HG02642 (cell line): Measurements from ENCODE around the gene DUS3L.
A peak's percentile ranks its signal among the peaks of the same experiment; 100 is the strongest.

Experiments used
- ATAC-seq: cut with Tn5 transposase; IDR thresholded peaks from one replicate; pipeline ENCODE4 v1.9.1; 2021; ENCODE audit warnings: mild to moderate bottlenecking; ENCODE audit not compliant: unreplicated experiment, poor library complexity

DUS3L gene, protein sequence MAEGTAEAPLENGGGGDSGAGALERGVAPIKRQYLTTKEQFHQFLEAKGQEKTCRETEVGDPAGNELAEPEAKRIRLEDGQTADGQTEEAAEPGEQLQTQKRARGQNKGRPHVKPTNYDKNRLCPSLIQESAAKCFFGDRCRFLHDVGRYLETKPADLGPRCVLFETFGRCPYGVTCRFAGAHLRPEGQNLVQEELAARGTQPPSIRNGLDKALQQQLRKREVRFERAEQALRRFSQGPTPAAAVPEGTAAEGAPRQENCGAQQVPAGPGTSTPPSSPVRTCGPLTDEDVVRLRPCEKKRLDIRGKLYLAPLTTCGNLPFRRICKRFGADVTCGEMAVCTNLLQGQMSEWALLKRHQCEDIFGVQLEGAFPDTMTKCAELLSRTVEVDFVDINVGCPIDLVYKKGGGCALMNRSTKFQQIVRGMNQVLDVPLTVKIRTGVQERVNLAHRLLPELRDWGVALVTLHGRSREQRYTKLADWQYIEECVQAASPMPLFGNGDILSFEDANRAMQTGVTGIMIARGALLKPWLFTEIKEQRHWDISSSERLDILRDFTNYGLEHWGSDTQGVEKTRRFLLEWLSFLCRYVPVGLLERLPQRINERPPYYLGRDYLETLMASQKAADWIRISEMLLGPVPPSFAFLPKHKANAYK

DNA sequence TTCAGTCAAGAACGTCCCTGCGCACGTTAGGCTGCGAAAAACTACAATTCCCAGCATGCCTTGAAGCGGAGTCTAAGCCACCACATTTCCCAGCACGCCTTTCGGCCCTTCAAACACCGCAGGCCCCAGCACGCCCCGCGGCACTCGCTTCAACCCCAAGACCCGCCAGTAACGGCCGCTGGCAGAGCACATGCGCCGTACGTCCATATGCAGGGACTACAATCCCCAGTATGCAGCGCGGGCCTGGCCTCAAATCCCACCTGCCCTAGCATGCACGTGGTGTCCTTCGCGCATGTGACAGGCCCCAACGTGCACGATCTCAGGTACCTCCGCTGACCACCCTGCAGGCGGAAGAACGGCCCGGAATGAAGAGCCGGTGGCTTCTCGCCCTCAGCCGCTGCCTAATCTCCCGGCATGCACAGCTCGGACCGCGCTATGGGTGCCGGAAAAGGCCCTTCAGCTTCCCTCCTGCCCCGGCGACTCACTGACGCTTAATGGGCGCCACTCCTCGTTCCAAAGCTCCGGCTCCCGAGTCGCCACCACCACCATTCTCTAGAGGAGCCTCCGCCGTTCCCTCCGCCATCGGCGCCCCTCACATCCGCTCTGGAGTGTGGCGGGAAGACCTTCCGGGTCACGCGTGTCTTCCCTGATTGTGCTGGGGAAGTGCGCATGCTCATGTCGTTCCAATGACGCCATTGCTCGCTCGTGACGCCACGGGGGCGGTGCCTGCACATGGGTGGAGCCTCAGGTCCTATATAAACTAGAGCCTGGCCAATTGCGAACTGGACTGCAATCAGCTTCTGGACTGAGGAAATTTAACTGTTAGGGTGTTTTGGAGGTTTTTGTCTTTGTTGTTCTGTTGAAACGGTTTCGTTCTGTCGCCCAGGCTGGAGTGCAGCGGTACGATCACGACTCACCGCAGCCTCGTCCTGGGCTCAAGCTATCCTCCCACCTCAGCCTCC lies at the start of gene DUS3L:
DUS3L (minus strand) TSS at position 605 of the 962 bp plus-strand sequence; CDS start at position 583, 22 bp downstream.
- ATAC-seq = peak; percentile 92

DNA sequence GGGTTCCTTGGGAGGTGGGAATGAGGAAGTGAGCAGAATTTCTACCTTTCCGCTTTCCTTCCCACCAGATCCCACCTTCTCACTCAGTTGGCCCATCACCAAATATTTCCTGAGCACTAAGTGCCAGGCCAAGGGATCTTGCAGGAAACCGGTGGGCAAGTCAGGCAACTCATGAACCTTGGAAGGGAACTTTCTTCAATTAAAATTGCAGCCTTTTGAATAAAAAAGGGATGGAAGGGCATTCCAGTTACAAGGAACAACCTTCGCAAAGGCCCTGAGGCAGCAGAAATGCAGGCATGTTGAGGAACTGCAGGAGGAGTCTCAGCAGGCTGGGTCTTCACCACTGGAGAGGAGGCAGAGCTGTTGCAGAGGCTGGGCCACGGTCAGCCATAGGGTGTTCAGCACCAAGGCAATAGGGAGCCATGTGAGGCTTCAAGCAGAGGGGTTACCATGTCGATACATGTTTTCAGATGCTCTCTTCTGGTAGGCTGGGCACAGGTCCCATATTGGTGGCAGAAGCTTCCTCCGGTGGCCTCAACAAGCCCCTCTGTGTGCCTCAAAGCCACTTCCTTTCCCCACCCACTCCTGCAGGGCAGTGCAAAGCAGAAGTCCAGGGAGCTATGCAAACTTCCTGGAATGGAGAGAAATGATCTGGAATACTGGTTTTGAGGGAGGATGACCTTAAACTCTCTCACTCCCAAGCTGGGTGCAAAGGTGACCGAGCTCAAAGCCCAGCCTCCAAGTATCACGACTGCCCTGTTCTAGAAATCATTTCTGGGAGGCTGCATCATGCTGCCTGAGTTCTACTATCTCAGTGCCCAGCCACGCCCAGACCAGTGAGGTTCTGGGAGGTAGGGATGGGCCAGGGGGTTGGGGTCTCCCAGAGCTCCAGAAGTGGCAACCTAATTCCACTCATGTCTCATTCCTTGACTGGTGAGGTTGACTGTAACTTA lies 48.4 kb upstream of the DUS3L start, which contains the start of gene FUT6:
FUT6 (minus strand) TSS at position 638 of the 953 bp plus-strand sequence. CDS start 7,135 bp downstream, outside the sequence.
- no peak for ATAC-seq

DNA sequence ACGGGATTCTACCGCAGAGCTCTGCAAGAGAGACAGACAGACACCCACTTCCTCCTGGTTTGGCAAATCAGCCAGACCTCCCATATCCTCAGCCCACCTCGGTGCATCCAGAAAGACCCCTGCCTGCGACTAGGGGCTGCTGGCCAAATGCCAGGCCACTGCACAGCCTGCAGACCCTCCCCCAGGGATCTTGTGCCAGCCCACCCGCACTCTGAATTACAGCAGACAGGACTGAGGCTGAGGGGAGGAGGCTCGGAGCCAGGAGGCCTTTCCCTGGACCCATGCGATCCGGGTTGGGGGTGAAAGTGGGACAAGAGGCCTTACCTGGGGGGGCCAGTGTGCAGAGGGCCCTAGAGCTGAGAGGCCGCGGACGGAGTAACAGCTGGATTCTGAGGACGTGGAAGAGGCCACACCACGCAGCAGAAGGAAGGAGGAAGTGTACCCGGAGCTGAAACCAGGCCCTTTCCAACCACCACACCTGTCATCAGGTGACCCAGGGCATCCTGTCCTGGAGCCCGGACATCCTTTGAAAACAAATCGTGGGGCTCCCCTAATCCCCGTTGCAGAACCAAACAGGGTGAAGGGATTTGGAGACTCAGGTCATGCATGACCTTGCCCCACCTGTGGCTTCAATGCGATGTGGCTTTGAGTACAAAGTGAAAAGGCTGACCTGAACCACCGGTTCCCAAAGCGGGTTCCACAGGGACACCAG lies 47.5 kb upstream of the DUS3L start:
- no peak for ATAC-seq

DNA sequence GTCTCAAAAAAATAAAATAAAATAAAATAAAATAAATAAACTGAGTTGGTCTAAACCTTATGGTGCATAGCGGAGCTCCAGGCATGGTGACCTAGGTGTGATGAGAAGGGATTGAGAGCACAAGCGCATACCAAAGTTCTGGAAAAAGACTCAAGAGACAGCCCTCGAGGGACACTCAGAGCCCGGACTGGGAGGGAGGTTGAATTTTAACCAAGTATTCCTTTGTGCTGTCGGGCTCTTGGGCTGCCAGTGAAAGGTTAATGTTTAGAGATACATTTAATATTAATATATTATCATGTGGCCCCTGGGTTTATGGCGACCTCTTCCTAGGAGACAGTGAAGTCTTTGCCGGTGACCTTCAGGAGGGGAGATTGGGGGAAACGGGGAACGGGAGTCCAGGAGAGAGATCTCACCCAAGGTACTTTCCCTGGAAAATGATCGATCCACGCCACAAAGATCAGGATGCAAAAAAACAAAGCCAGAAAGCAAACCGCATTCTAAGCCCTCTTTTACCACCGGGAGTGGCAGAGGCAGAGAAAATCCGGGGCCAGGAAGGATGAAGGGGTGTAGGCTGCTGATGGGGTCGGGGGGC lies 46.9 kb upstream of the DUS3L start:
- no peak for ATAC-seq

DNA sequence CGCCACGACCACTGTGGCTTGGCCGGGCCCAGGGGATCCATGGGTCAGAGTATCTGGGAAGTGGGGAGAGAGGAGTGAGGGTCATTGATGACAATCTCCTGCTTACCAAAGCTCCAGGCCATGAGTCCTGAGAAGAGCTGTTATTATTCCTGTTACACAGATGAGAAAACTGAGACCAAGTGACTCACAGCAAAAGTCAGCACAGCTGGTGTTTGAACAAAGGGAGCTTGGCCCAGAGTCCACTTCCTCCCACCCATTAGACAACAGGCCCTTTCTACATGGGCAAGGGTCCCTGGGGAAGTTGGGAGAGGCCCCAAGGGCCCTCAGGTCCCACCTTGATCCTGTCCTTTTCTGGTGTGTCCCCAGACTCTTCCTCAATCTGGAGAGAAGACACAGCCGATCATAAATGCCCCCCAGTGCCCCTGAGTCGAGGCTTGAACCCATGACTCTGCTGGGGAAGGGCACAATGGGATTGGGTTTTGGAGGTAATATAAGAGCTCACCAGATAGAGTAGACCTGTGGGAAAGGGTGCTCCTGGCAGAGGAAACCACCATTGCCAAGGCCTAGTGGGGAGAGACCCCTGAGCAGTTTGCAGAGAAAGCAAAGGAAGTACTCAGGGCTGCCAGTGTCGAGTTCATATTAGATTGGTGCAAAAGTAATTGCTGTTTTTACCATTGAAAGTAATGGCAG lies 41.7 kb upstream of the DUS3L start:
- ATAC-seq = no peak

DNA sequence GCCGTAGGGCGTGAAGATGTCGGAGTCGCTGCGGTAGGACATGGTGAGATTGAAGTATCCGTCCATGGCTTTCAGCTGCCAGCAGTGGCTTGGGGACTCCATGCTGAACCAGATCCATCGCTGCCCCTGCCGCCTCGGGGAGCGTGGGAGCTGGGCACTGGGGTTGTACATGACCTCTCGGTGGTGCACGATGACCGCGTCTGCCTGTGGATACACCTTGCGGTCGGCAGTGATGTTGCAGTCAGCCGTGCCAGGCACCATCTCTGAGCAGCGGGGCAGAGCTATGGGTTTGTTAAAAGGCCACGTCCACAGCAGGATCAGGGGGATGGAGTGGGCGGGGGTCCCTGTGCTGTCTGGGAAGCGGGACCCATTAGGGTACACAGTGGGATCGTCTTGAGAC lies 41.1 kb upstream of the DUS3L start:
- no peak for ATAC-seq

DNA sequence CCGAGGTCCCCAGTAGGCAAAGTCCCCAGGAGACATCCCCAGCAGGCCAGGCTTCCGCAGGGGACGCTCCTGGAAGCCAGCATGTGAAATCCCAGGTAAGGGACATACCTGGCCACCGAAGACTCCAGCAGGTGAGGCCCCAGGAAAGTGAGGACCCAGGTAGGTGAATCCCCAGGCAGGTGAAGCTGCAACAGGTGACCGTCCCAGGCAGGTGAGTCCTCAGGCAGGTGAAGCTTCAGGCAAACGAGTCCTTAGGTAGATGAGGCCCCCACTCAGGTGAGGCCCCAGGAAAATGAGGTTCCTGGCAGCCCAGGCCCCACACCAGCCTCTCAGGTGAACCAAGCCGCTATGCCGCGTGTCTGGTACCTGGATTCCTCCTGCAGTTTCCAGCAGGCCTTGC lies 40.2 kb upstream of the DUS3L start:
- no peak for ATAC-seq

DNA sequence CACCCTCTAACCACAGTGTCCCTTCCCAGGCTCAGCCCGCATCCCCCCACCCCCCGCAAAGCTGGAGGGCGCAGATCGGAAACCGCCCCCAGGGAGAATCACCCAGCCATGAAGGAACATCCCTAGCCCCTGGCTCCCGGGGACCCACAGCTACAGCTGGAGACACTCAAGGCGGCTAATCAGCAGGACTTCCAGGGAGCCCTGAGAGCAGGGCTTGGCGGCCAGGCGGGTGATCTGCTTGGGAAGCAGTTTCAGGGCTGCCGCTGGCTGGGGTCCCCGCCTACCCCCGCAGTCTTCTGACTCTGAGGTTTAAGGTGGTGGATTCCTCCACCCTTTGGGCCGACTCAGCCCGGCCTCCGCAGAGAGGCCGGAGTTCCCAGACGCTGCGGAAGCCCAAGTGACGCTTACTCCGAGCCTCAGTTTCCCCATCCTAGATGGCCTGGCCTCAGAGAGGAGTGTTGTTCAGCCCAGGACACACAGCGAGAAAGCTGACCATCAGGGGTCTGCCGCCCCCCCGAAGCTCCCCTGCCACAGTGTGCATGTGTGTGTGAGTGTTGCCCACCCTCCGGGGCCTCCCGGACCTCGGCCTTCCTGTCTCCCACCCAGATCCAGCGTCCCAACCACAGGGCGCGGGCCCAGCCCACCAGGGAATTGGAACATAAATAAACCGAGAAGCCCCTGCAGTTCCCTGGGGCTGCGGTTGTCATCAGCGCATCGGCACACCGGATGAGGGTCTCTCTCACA lies 38.8 kb upstream of the DUS3L start:
- ATAC-seq = no peak

DNA sequence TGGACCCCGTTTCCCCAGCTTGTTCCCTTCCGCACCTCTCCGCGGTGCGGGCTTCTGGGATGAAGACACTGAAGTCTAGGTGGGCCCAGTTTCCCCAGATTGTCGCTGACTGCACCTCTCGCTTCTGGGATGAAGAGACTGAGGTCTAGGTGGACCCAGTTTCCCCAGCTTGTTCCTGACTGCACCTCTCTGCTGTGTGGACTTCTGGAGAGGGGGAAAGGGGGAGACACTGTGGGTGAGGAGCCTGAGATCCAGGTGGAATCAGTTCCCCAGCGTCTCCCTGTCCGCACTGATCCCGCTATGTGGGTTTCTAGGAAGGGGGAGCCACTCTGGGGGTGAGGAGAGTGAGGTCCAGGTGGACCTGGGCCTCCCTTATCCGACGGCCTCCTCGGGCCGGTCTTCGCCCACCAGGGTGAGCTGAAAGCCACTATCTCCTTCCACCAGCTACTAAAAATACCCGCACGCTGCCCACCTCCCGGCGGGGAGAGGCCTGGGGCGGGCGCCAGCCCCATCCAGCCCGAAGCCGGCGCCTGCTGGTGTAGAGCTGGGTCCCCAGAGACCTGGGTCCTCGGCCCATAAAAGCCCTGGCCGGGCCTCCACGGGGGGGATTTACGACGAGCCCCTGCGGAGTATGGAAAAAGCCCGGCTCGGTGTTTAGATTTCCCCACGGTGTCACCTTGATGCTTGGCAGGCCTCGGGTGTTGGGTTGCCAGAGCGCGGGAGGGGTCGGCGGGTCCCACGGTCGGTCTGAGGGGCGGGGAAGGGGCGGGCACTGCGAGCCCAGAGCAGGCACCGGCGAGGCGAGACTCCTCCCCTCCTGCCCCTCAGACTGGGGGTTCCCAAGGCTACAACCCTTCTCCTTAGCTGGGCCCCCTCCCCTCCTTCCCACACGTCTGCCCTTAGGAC lies 38.0 kb upstream of the DUS3L start:
- no peak for ATAC-seq

DNA sequence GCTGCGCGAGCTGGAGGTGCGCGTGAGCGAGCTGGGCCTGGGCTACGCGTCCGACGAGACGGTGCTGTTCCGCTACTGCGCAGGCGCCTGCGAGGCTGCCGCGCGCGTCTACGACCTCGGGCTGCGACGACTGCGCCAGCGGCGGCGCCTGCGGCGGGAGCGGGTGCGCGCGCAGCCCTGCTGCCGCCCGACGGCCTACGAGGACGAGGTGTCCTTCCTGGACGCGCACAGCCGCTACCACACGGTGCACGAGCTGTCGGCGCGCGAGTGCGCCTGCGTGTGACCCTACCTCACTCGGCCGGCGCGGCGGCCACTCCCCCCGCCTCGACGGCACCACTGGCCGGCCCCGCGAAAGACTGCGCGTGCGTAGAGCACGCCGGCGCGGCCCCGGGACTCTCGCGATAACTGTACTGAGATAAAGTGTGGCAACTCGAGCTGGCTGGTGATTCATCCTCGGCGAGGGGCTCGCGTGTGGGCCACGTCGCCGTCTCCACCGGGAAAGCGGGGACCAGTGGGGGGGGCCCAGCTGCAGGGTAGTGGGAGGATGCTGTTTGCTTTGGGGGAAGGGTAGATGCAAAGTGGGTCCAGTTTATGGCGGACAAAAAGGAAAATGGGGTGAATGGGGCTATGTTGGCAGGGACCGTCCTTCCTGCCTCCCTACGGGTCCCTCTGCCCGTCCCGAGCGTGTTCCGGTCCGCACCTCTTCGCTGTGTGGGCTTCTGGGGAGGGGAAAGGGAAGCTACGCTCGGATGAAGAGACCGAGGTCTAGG lies 37.1 kb upstream of the DUS3L start:
- peak; percentile 77 for ATAC-seq

DNA sequence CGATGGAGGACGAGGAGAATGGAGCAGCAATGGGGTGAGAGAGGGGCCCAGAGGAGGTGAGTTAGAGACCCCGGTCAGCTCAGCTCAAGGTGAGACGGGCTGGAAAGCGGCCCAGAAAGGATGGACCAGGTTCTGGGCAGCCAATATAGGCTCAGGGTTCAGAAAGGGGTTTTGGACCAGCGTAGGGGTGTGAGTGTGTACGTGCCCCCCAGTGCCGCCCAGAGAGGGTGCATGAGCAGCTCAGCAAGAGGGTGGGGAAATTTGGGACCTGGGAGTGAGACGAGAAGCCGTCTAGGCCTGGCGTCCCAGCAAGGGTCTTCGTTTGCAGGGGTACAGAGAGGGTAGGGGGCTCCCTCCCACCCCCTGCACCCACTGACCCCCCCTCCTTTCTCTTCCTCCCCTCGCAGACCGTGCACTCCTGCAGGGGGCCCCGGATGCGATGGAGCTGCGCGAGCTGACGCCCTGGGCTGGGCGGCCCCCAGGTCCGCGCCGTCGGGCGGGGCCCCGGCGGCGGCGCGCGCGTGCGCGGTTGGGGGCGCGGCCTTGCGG lies 36.5 kb upstream of the DUS3L start:
- no peak for ATAC-seq

DNA sequence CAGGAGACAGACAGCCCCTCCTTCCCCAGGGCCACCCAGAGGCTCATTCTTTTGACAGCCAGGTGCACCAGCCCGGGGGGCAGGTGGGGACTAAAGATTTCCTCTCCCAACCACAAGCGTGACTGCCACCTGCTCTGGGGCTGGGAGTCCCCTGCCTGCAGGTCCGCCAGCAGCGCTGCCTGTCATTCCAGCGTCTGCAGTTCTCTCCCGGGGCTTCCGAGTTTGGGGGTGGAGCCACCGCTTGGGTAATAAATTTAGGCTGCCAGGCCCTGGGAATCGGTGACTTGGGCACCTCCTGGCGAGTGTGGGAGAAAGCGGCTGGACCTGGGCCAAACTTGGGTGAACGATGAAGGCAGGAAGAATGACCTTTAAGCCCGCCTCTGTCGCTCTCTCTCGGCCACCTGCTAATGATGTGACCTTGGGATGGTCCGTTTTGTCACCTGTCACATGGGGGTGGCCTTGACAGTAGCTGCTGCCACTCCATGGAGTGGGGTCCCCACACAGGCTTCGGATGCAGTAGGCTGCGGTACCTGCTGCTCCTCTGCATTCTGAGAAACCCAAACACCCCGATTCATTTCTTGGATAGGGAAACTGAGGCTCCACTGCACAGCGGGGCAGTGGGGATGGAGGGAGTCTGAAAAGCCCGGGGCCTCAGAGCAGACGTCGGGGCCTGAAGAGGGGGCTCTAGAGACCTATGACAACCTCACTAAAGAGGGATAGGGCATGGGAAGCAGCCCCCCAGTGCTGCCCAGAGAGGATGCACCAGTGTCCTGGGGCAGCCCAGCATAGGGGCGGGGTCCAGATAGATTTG lies 35.8 kb upstream of the DUS3L start:
- no peak for ATAC-seq

DNA sequence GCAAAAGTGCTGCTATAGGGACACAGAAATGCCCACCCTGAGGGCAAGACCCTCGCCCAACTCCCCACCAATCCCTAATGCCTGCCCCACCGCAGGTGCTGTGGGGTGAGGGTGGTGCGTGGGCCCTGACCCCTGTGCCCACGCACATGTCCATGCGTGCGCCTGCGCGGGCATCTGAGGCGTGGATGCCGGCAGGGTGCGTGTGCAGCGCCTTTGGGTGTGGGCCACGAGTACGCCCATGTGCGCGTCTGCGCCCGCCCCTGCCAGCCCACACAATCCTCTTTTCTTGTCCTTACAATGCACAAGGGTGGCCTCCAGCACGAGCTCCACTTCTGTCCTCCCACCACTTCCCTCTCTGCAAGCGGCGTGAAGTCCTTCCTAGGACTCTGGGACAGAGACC lies 34.2 kb upstream of the DUS3L start:
- no peak for ATAC-seq

DNA sequence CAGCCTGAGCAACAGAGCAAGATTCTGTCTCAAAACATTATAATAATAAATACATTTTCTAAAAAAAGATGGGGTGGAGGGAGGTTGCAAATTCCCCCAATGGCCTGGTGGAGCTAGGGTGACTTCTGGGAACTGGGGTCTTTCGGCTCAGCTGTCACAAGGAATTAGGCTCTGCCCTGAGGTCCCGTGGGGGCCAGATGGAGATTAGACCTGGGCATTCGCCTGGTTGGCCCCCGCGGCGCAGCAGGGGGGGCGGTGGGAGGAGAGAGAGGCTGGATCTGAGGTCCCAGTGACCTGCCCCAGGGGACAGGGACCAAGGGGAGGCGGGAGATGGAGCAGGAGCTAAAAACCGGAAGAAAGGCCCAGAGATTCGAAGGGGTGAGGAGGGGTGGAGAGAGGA lies 33.8 kb upstream of the DUS3L start:
- ATAC-seq = no peak
